ENCODE data around the gene CLK4.

DNA sequence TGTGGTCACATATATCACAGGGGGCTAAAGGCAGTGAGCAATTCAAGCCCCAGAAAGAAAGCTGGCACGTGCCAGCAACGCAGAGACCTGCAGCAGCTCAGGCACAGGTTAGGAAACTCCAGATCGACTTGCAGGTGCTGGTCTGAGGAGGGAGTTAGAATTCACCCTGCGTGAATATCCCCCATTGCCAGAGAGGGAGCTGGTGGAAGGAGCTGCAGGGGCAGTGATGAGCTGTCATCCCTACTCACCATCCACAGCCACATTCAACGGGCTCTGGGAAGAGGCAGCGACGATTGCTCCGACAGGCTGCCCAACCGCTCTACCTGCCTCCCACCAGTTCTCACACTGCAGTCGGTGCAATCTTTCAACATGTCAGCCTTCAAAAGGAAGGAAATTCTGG lies 40.8 kb upstream of the CLK4 start:
- TF ChIP-seq, protein P1, sequence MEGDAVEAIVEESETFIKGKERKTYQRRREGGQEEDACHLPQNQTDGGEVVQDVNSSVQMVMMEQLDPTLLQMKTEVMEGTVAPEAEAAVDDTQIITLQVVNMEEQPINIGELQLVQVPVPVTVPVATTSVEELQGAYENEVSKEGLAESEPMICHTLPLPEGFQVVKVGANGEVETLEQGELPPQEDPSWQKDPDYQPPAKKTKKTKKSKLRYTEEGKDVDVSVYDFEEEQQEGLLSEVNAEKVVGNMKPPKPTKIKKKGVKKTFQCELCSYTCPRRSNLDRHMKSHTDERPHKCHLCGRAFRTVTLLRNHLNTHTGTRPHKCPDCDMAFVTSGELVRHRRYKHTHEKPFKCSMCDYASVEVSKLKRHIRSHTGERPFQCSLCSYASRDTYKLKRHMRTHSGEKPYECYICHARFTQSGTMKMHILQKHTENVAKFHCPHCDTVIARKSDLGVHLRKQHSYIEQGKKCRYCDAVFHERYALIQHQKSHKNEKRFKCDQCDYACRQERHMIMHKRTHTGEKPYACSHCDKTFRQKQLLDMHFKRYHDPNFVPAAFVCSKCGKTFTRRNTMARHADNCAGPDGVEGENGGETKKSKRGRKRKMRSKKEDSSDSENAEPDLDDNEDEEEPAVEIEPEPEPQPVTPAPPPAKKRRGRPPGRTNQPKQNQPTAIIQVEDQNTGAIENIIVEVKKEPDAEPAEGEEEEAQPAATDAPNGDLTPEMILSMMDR (IDR thresholded peaks at IDR 0.05): no peak
- TF ChIP-seq POLR2A (IDR thresholded peaks at IDR 0.05) (no peak), POLR2AphosphoS5 (IDR thresholded peaks at IDR 0.05) (no peak)
